Measurements from ENCODE around the gene CHD5.

CHD5 gene

DNA sequence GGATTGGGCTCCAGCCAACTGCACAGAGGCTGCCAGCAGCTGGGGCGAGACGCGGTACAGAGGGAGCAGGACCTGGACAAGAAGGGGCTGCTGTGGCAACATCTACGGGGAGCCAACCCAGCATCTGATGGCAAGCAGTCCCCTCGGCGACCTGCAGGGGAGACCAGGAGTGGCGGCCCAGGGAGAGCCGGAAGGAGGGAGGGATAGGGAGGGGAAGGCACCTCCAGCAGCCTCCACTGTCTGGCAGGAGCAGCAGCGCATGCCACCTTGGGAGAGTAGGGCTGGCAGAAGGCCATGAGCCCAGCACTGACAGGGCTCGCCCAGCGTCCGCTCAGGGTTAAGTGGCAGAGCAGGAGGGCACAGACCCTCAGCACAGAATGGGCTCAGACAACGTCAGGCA lies 17.3 kb downstream of the CHD5 start:
- no peak for TF ChIP-seq PAX5 (IDR thresholded peaks at IDR 0.05; ENCODE audit: insufficient read depth, low read length, severe bottlenecking)
- TF ChIP-seq SPI1 (IDR thresholded peaks at IDR 0.05; ENCODE audit: low read depth, low read length) = no peak
- no peak for TF ChIP-seq POU2F2 (IDR thresholded peaks at IDR 0.05; ENCODE audit: low read depth, low read length)
- no peak for TF ChIP-seq POLR2AphosphoS5 (IDR thresholded peaks at IDR 0.05; ENCODE audit: low read depth, low read length)
- no peak for TF ChIP-seq TAF1 (IDR thresholded peaks at IDR 0.05; ENCODE audit: low read depth, low read length)
- FAIRE-seq (no peak), DNase-seq (ENCODE audit: insufficient read length, low spot score) (no peak)

GRCh38 chr1:6162341-6162740 lies 17.8 kb downstream of the CHD5 start:
- no peak for FAIRE-seq
- DNase-seq (ENCODE audit: insufficient read length, low spot score) = no peak
- TF ChIP-seq PAX5 (IDR thresholded peaks at IDR 0.05; ENCODE audit: insufficient read depth, low read length, severe bottlenecking) = no peak
- TF ChIP-seq POLR2AphosphoS5 (IDR thresholded peaks at IDR 0.05; ENCODE audit: low read depth, low read length) = no peak
- no peak for TF ChIP-seq POLR2A (IDR thresholded peaks at IDR 0.05; ENCODE audit: low read depth, low read length)
- TF ChIP-seq TAF1 (IDR thresholded peaks at IDR 0.05; ENCODE audit: low read depth, low read length) = no peak
- no peak for TF ChIP-seq SPI1 (IDR thresholded peaks at IDR 0.05; ENCODE audit: low read depth, low read length)

GRCh38 chr1:6158181-6158580 lies 21.9 kb downstream of the CHD5 start:
- TF ChIP-seq POLR2AphosphoS5 (IDR thresholded peaks at IDR 0.05; ENCODE audit: low read depth, low read length) (no peak), PAX5 (IDR thresholded peaks at IDR 0.05; ENCODE audit: insufficient read depth, low read length, severe bottlenecking) (no peak), TAF1 (IDR thresholded peaks at IDR 0.05; ENCODE audit: low read depth, low read length) (no peak), POLR2A (IDR thresholded peaks at IDR 0.05; ENCODE audit: low read depth, low read length) (no peak), SPI1 (IDR thresholded peaks at IDR 0.05; ENCODE audit: low read depth, low read length) (no peak), POU2F2 (IDR thresholded peaks at IDR 0.05; ENCODE audit: low read depth, low read length) (no peak)
- FAIRE-seq (no peak), DNase-seq (ENCODE audit: insufficient read length, low spot score) (no peak)

GRCh38 chr1:6157528-6158174 lies 22.5 kb downstream of the CHD5 start:
- TF ChIP-seq SPI1 (IDR thresholded peaks at IDR 0.05; ENCODE audit: low read depth, low read length) (no peak), POU2F2 (IDR thresholded peaks at IDR 0.05; ENCODE audit: low read depth, low read length) (no peak), PAX5 (IDR thresholded peaks at IDR 0.05; ENCODE audit: insufficient read depth, low read length, severe bottlenecking) (no peak), TAF1 (IDR thresholded peaks at IDR 0.05; ENCODE audit: low read depth, low read length) (no peak), POLR2A (IDR thresholded peaks at IDR 0.05; ENCODE audit: low read depth, low read length) (no peak), POLR2AphosphoS5 (IDR thresholded peaks at IDR 0.05; ENCODE audit: low read depth, low read length) (no peak)

DNA sequence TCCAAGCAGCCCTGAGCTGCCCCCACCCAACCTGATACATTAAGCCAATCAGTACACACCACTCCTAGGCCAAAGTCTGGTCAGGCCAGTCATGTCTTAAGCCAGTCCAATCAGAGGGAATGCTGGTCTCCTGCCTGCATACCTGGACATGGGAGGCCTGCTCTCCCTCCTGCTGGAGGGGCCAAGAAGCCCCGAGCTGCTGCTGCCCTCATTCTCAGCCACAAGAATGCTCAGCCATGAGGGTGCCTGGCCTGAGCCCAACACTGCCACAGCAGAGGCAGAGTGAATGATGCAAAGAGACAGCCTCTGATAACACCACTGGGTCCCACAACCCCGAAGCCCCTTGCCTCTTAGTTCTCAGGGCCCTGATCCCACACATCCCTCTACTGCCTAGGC lies 23.0 kb downstream of the CHD5 start:
- FAIRE-seq = no peak
- TF ChIP-seq PAX5 (IDR thresholded peaks at IDR 0.05; ENCODE audit: insufficient read depth, low read length, severe bottlenecking) = no peak
- no peak for TF ChIP-seq TAF1 (IDR thresholded peaks at IDR 0.05; ENCODE audit: low read depth, low read length)
- TF ChIP-seq POU2F2 (IDR thresholded peaks at IDR 0.05; ENCODE audit: low read depth, low read length) = no peak
- no peak for TF ChIP-seq POLR2A (IDR thresholded peaks at IDR 0.05; ENCODE audit: low read depth, low read length)
- TF ChIP-seq POLR2AphosphoS5 (IDR thresholded peaks at IDR 0.05; ENCODE audit: low read depth, low read length) = no peak
- no peak for TF ChIP-seq SPI1 (IDR thresholded peaks at IDR 0.05; ENCODE audit: low read depth, low read length)
- DNase-seq (ENCODE audit: insufficient read length, low spot score) = no peak

More at GRCh38 chr1:6157528-6158174, 22.5 kb downstream of the CHD5 start:
- FAIRE-seq (no peak), DNase-seq (ENCODE audit: insufficient read length, low spot score) (no peak)

- FAIRE-seq (no peak), DNase-seq (ENCODE audit: insufficient read length, low spot score) (no peak)
- TF ChIP-seq POU2F2 (IDR thresholded peaks at IDR 0.05; ENCODE audit: low read depth, low read length) = no peak
- no peak for TF ChIP-seq TAF1 (IDR thresholded peaks at IDR 0.05; ENCODE audit: low read depth, low read length)
- TF ChIP-seq POLR2A (IDR thresholded peaks at IDR 0.05; ENCODE audit: low read depth, low read length) = no peak
Measured at GRCh38 chr1:6154525-6155319, 25.4 kb downstream of the CHD5 start.

DNA sequence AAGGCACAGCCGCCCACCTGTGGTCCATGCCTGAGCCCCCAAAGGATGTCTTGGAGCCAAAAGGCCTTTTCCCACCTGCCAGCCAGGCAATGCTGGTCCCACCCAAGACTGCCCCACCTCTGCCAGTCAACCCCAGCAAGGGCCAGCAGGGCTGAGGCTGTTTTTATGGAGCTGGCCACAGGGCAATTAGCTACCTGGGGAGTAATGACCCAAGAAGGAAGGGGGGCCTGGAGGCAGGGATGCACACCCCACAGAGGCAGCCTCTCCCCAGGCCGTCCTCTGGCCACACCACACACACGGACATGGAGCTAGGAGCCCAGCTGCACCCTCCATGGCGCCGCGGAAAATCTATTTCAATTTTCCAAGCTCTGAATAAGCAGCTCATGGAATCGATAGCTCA lies 27.2 kb downstream of the CHD5 start:
- FAIRE-seq (no peak), DNase-seq (ENCODE audit: insufficient read length, low spot score) (no peak)
- no peak for TF ChIP-seq POLR2A (IDR thresholded peaks at IDR 0.05; ENCODE audit: low read depth, low read length)
- TF ChIP-seq SPI1 (IDR thresholded peaks at IDR 0.05; ENCODE audit: low read depth, low read length) = no peak
- TF ChIP-seq POLR2AphosphoS5 (IDR thresholded peaks at IDR 0.05; ENCODE audit: low read depth, low read length) = no peak
- no peak for TF ChIP-seq POU2F2 (IDR thresholded peaks at IDR 0.05; ENCODE audit: low read depth, low read length)

DNA sequence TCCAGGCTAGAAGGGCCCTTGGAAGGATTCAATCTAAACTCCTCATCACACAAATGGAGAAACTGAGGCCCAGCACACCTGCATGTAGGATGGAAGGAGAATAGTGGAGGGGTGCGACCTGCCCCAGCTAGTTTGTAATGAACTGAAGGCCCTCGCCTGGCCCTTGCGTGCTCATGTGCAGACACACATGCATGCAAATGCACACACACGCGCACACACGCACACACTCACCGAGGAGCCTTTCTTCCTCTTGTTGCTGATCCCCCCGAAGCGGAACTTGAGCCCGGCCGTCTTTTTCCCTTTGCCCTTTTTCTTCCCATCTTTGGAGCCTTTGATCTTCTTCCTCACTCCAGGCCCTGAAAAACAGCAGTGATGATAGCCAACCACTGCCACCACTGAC lies 27.9 kb downstream of the CHD5 start:
- DNase-seq (ENCODE audit: insufficient read length, low spot score) (no peak), FAIRE-seq (no peak)
- no peak for TF ChIP-seq POLR2A (IDR thresholded peaks at IDR 0.05; ENCODE audit: low read depth, low read length)

DNA sequence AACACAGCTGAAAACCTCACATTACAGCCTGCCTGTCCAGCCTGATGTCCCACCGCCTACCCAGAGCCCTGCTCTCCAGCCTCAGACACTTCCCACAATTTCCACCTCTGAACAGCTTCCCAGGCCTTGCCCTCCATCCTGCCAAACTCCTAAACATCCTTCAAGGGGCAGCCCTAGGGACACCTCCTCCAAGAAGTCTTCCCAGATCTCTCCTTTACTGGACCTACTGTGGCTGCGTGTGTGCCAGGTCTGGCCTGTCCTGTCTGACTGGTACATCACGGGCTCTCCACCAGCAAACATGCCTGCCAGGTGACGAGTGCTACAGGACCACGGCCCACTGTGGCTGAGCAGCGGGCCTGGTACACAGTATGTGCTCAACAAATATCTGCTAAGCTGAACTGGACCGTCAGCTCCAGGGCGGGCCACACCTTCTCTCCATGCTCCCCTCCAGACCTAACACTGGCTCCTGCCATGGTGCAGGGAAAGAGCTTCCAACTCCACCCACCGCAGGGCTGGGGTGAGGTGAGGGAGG lies 28.8 kb downstream of the CHD5 start:
- TF ChIP-seq POU2F2 (IDR thresholded peaks at IDR 0.05; ENCODE audit: low read depth, low read length) (no peak), POLR2AphosphoS5 (IDR thresholded peaks at IDR 0.05; ENCODE audit: low read depth, low read length) (no peak), PAX5 (IDR thresholded peaks at IDR 0.05; ENCODE audit: insufficient read depth, low read length, severe bottlenecking) (no peak), POLR2A (IDR thresholded peaks at IDR 0.05; ENCODE audit: low read depth, low read length) (no peak), SPI1 (IDR thresholded peaks at IDR 0.05; ENCODE audit: low read depth, low read length) (no peak), TAF1 (IDR thresholded peaks at IDR 0.05; ENCODE audit: low read depth, low read length) (no peak)
- FAIRE-seq (no peak), DNase-seq (ENCODE audit: insufficient read length, low spot score) (no peak)

All from GM12891 (cell line).